ENCODE results near the gene DBH. TPM values are rescaled to one million over a fixed set of nuclear protein-coding genes. Genes with fewer than 3 reads are reported as not detected.

Gene DBH
- total RNA-seq, 4 donors from 2014 or later: not detected

- DNase-seq: no peak
- intact Hi-C loops (cut with DNase I): no loop called here
- WGBS, 2 donors: 80 to 84% methylated on average over 5 of the region's 5 CpGs
- H3K27me3 ChIP-seq: peaks cover 0 to 100% (median 5%) of the 10 kb centered on the region in 4 donors
- H3K27ac ChIP-seq: no peak overlapping the region
- peaks cover 0 to 4% (median 4%) of the 10 kb centered on the region in 3 donors for H3K4me1 ChIP-seq
- TF ChIP-seq POLR2A (IDR thresholded peaks at IDR 0.05): no peak
- TF ChIP-seq CTCF (IDR thresholded peaks at IDR 0.05): no peak
- H3K36me3 ChIP-seq: no peaks in the 10 kb centered on the region
- H3K4me3 ChIP-seq: no peak overlapping the region
- H3K9me3 ChIP-seq: no peaks in the 10 kb centered on the region
These were observed 25.3 kb upstream of the DBH start for GRCh38 chr9:133610845-133611244.

- Histone ChIP-seq H3K9me3 (no peaks in the 10 kb centered on the region), H3K27ac (no peak overlapping the region), H3K4me1 (peaks cover 0 to 4% (median 4%) of the 10 kb centered on the region in 3 donors), H3K4me3 (no peak overlapping the region), H3K36me3 (no peaks in the 10 kb centered on the region), H3K27me3 (peaks cover 0 to 100% (median 5%) of the 10 kb centered on the region in 4 donors)
- intact Hi-C loops (cut with DNase I): no loop called here
- DNase-seq: no peak
- WGBS, 2 donors: 70 to 80% methylated on average over 9 of the region's 9 CpGs
- TF ChIP-seq CTCF (IDR thresholded peaks at IDR 0.05) (no peak), POLR2A (IDR thresholded peaks at IDR 0.05) (no peak)
These were observed 24.1 kb upstream of the DBH start for GRCh38 chr9:133612051-133612450.

GRCh38 chr9:133612816-133613215 lies 23.3 kb upstream of the DBH start:
- Histone ChIP-seq H3K36me3 (no peaks in the 10 kb centered on the region), H3K27ac (no peak overlapping the region), H3K4me1 (peaks cover 0 to 4% (median 4%) of the 10 kb centered on the region in 3 donors), H3K27me3 (peaks cover 0 to 100% (median 5%) of the 10 kb centered on the region in 4 donors), H3K9me3 (no peaks in the 10 kb centered on the region), H3K4me3 (no peak overlapping the region)
- intact Hi-C loops (cut with DNase I): no loop called here
- no peak for TF ChIP-seq CTCF (IDR thresholded peaks at IDR 0.05)
- no peak for TF ChIP-seq POLR2A (IDR thresholded peaks at IDR 0.05)
- no peak for DNase-seq
- WGBS, 2 donors: 51 to 71% methylated on average over 5 to 7 of the region's 8 CpGs

GRCh38 chr9:133613432-133613831 lies 22.7 kb upstream of the DBH start:
- Histone ChIP-seq H3K27me3 (peaks cover 0 to 100% (median 7%) of the 10 kb centered on the region in 4 donors), H3K27ac (no peak overlapping the region), H3K36me3 (no peaks in the 10 kb centered on the region), H3K4me1 (peaks cover 0 to 4% (median 4%) of the 10 kb centered on the region in 3 donors), H3K4me3 (no peak overlapping the region), H3K9me3 (no peaks in the 10 kb centered on the region)
- intact Hi-C loops (cut with DNase I): no loop called here
- TF ChIP-seq CTCF (IDR thresholded peaks at IDR 0.05) (no peak), POLR2A (IDR thresholded peaks at IDR 0.05) (no peak)
- 82% methylated on average over 16 of the region's 16 CpGs for WGBS, 2 donors
- DNase-seq: no peak

- no peaks in the 10 kb centered on the region for H3K36me3 ChIP-seq
- H3K27ac ChIP-seq: no peak overlapping the region
- H3K4me1 ChIP-seq: peaks cover 0 to 2% (median under 1%) of the 10 kb centered on the region in 3 donors
- no peaks in the 10 kb centered on the region for H3K9me3 ChIP-seq
- no peak overlapping the region for H3K4me3 ChIP-seq
- 56 to 71% methylated on average over 6 to 10 of the region's 10 CpGs for WGBS, 2 donors
- TF ChIP-seq POLR2A (IDR thresholded peaks at IDR 0.05) (no peak), CTCF (IDR thresholded peaks at IDR 0.05) (no peak)
- DNase-seq: no peak
- H3K27me3 ChIP-seq: peaks cover 0 to 100% (median 7%) of the 10 kb centered on the region in 4 donors
- intact Hi-C loops (cut with DNase I): no loop called here
These were observed 22.1 kb upstream of the DBH start for GRCh38 chr9:133614056-133614455.

Measured in esophagus squamous epithelium (tissue), 5 donors.